ENCODE data around the gene CMBL.

DNA sequence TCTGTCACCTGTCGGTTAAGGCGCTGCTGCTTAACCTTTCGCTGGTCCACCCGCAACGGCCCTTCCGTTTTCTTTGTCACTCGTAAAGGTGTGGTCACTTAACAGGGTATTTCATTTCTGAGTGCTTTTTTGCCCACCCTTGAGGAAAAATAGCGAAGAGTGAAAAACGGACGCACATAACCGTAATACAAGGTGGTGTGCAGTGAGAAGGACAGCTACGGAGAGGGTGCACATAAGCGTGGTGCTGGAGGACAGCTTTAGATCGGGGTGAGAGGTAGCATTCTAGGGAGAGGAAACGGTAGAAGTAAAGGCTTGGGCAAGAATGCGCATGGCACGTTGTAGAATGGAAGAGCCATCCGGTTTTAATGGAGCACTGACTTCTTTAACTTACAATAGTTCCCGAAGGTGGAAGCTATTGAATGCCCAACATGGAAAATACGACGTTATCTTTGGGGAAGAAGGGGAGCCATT is 56.9 kb downstream of the CMBL start:
- TF ChIP-seq SP1 (IDR thresholded peaks at IDR 0.05) (no peak), FOXA1 (IDR thresholded peaks at IDR 0.05) (no peak), FOXK2 (IDR thresholded peaks at IDR 0.05) (no peak), ZNF384 (IDR thresholded peaks at IDR 0.05) (no peak), TARDBP (IDR thresholded peaks at IDR 0.05) (no peak), ARNT (IDR thresholded peaks at IDR 0.05) (no peak), ELF4 (IDR thresholded peaks at IDR 0.05) (no peak), FOXM1 (IDR thresholded peaks at IDR 0.05; ENCODE audit: borderline replicate concordance) (no peak), SUZ12 (IDR thresholded peaks at IDR 0.05) (no peak), CTBP1 (IDR thresholded peaks at IDR 0.05; ENCODE audit: borderline replicate concordance) (no peak), HDGF (IDR thresholded peaks at IDR 0.05; ENCODE audit: borderline replicate concordance) (no peak), BHLHE40 (IDR thresholded peaks at IDR 0.05; ENCODE audit: borderline replicate concordance) (no peak)

Measured in HEK293T (cell line).